ENCODE measurements around the gene CLEC16A.

CLEC16A gene

GRCh38 chr16:10971560-10971961 lies 27.2 kb downstream of the CLEC16A start:
- DNase-seq = peak; percentile 46 to 71

GRCh38 chr16:10972108-10972818 lies 27.9 kb downstream of the CLEC16A start:
- no peak for DNase-seq

- no peak for DNase-seq
Observed at GRCh38 chr16:10972819-10973464, 28.6 kb downstream of the CLEC16A start.

GRCh38 chr16:10976634-10977033 lies 32.3 kb downstream of the CLEC16A start:
- no peak for DNase-seq

- DNase-seq = no peak
Observed at GRCh38 chr16:10978124-10978523, 33.8 kb downstream of the CLEC16A start.

GRCh38 chr16:10978871-10979446 lies 34.6 kb downstream of the CLEC16A start:
- DNase-seq = no peak

- no peak for DNase-seq
Observed at GRCh38 chr16:10979717-10980601, 35.6 kb downstream of the CLEC16A start.

- DNase-seq = no peak
Observed at GRCh38 chr16:10980813-10981212, 36.4 kb downstream of the CLEC16A start.

- peak; percentile 22 to 46 for DNase-seq
Observed at GRCh38 chr16:10981697-10982216, 37.4 kb downstream of the CLEC16A start.

- DNase-seq = no peak
Observed at GRCh38 chr16:10982465-10983150, 38.2 kb downstream of the CLEC16A start.

- DNase-seq = no peak
Observed at GRCh38 chr16:10983159-10983558, 38.8 kb downstream of the CLEC16A start.

- no peak for DNase-seq
Observed at GRCh38 chr16:10984509-10984908, 40.1 kb downstream of the CLEC16A start.

GRCh38 chr16:10987361-10988163 lies 43.2 kb downstream of the CLEC16A start:
- no peak for DNase-seq

- peak; percentile 14 to 16 for DNase-seq
Observed at GRCh38 chr16:10988164-10988803, 43.9 kb downstream of the CLEC16A start.

GRCh38 chr16:10988879-10989278 lies 44.5 kb downstream of the CLEC16A start:
- no peak for DNase-seq

- DNase-seq = no peak
Observed at GRCh38 chr16:10989559-10989958, 45.2 kb downstream of the CLEC16A start.

- peak; percentile 37 to 42 for DNase-seq
Observed at GRCh38 chr16:10990378-10990777, 46.0 kb downstream of the CLEC16A start.

GRCh38 chr16:10992112-10992511 lies 47.7 kb downstream of the CLEC16A start:
- DNase-seq = no peak

GRCh38 chr16:10992797-10993196 lies 48.4 kb downstream of the CLEC16A start:
- DNase-seq = no peak

- DNase-seq = no peak
Observed at GRCh38 chr16:10993649-10994048, 49.3 kb downstream of the CLEC16A start.

GRCh38 chr16:10994571-10994970 lies 50.2 kb downstream of the CLEC16A start:
- DNase-seq = no peak
